ENCODE measurements around the gene FCGBP. TPM values are rescaled to one million over a fixed set of nuclear protein-coding genes. Genes with fewer than 3 reads are reported as not detected.
"Not testable (repeated sequence)": the region's sequence is repeated elsewhere in the genome, so short reads cannot be mapped to it uniquely, and the experiment has no call there.

FCGBP gene
- total and polyA plus RNA-seq, 4 donors, result 1.3 to 65.8 (median 26.5) TPM

- H3K4me3 ChIP-seq; H3K9ac ChIP-seq (ENCODE audit: insufficient read depth in 1 of 2, low read length in 2 of 2); DNase-seq; H3K36me3 ChIP-seq (ENCODE audit: control insufficient read depth in 4 of 4, insufficient read depth in 4 of 4, low read length in 4 of 4); H3K9me3 ChIP-seq (ENCODE audit: control insufficient read depth in 4 of 4, insufficient read depth in 3 of 4, low read length in 3 of 4); H3K27me3 ChIP-seq (ENCODE audit: control insufficient read depth in 3 of 3, insufficient read depth in 3 of 3, low read length in 2 of 3); H3K27ac ChIP-seq (ENCODE audit: low read depth in 1 of 2, low read length in 1 of 2); ATAC-seq (ENCODE audit: insufficient read depth, low FRiP score); H3K4me1 ChIP-seq (ENCODE audit: control insufficient read depth in 5 of 5, insufficient read depth in 5 of 5, low read length in 5 of 5): not testable (repeated sequence)
- WGBS, 2 donors, result 68 to 70% methylated on average over 5 to 6 of the region's 6 CpGs
Observed at GRCh38 chr19:39898858-39899257, 35.6 kb downstream of the FCGBP start.

GRCh38 chr19:39897511-39898245 lies 36.8 kb downstream of the FCGBP start:
- H3K36me3 ChIP-seq (ENCODE audit: control insufficient read depth in 4 of 4, insufficient read depth in 4 of 4, low read length in 4 of 4); H3K9me3 ChIP-seq (ENCODE audit: control insufficient read depth in 4 of 4, insufficient read depth in 3 of 4, low read length in 3 of 4); H3K4me1 ChIP-seq (ENCODE audit: control insufficient read depth in 5 of 5, insufficient read depth in 5 of 5, low read length in 5 of 5); H3K27me3 ChIP-seq (ENCODE audit: control insufficient read depth in 3 of 3, insufficient read depth in 3 of 3, low read length in 2 of 3); H3K27ac ChIP-seq (ENCODE audit: low read depth in 1 of 2, low read length in 1 of 2); H3K9ac ChIP-seq (ENCODE audit: insufficient read depth in 1 of 2, low read length in 2 of 2); H3K4me3 ChIP-seq: not testable (repeated sequence)
- ATAC-seq (ENCODE audit: insufficient read depth, low FRiP score) (peak; percentile 58), DNase-seq (peak; percentile 14 to 48 (median 44))
- WGBS, 2 donors, result 6 to 7% methylated on average over 13 of the region's 13 CpGs

- ATAC-seq (ENCODE audit: insufficient read depth, low FRiP score); H3K27me3 ChIP-seq (ENCODE audit: control insufficient read depth in 3 of 3, insufficient read depth in 3 of 3, low read length in 2 of 3); H3K9me3 ChIP-seq (ENCODE audit: control insufficient read depth in 4 of 4, insufficient read depth in 3 of 4, low read length in 3 of 4); DNase-seq; H3K9ac ChIP-seq (ENCODE audit: insufficient read depth in 1 of 2, low read length in 2 of 2); H3K4me1 ChIP-seq (ENCODE audit: control insufficient read depth in 5 of 5, insufficient read depth in 5 of 5, low read length in 5 of 5); H3K4me3 ChIP-seq; H3K36me3 ChIP-seq (ENCODE audit: control insufficient read depth in 4 of 4, insufficient read depth in 4 of 4, low read length in 4 of 4); H3K27ac ChIP-seq (ENCODE audit: low read depth in 1 of 2, low read length in 1 of 2): not testable (repeated sequence)
- 93 to 94% methylated on average over 11 of the region's 11 CpGs for WGBS, 2 donors
Observed at GRCh38 chr19:39895096-39895495, 39.3 kb downstream of the FCGBP start.

GRCh38 chr19:39894236-39894606 lies 40.2 kb downstream of the FCGBP start:
- not testable (repeated sequence) for DNase-seq; H3K36me3 ChIP-seq (ENCODE audit: control insufficient read depth in 4 of 4, insufficient read depth in 4 of 4, low read length in 4 of 4); ATAC-seq (ENCODE audit: insufficient read depth, low FRiP score); H3K9ac ChIP-seq (ENCODE audit: insufficient read depth in 1 of 2, low read length in 2 of 2); H3K4me1 ChIP-seq (ENCODE audit: control insufficient read depth in 5 of 5, insufficient read depth in 5 of 5, low read length in 5 of 5); H3K9me3 ChIP-seq (ENCODE audit: control insufficient read depth in 4 of 4, insufficient read depth in 3 of 4, low read length in 3 of 4); H3K4me3 ChIP-seq; H3K27ac ChIP-seq (ENCODE audit: low read depth in 1 of 2, low read length in 1 of 2); H3K27me3 ChIP-seq (ENCODE audit: control insufficient read depth in 3 of 3, insufficient read depth in 3 of 3, low read length in 2 of 3)
- WGBS, 2 donors, result 85 to 86% methylated on average over 13 of the region's 16 CpGs

- H3K9ac ChIP-seq (ENCODE audit: insufficient read depth in 1 of 2, low read length in 2 of 2); H3K27me3 ChIP-seq (ENCODE audit: control insufficient read depth in 3 of 3, insufficient read depth in 3 of 3, low read length in 2 of 3); H3K27ac ChIP-seq (ENCODE audit: low read depth in 1 of 2, low read length in 1 of 2); H3K4me3 ChIP-seq; H3K36me3 ChIP-seq (ENCODE audit: control insufficient read depth in 4 of 4, insufficient read depth in 4 of 4, low read length in 4 of 4); H3K9me3 ChIP-seq (ENCODE audit: control insufficient read depth in 4 of 4, insufficient read depth in 3 of 4, low read length in 3 of 4); ATAC-seq (ENCODE audit: insufficient read depth, low FRiP score); H3K4me1 ChIP-seq (ENCODE audit: control insufficient read depth in 5 of 5, insufficient read depth in 5 of 5, low read length in 5 of 5): not testable (repeated sequence)
- peak in 2 of 3 donors; percentile 29 to 41 for DNase-seq
- WGBS, 2 donors, result 67 to 69% methylated on average over 21 to 26 of the region's 29 CpGs
Observed at GRCh38 chr19:39893366-39894235, 40.8 kb downstream of the FCGBP start.

DNA sequence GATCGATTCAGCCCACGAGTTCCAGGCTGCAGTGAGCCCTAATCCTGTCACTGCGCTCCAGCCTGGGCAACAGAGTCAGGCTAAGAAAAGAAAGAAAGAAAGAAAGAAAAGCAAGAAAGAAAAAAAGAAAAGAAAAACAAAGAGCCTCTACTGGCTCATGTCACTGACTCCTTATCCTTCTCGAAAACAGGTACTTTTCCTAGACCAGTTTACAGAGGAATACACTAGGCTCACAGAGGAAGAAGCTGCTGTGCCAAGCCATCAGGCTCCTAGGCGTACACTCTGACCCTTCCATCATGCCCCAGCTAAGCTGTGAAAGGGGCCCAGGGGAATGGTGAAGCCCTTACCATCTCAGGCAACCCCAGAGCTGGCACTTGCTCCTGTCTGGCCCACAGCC lies 41.9 kb downstream of the FCGBP start:
- not testable (repeated sequence) for H3K4me3 ChIP-seq; H3K36me3 ChIP-seq (ENCODE audit: control insufficient read depth in 4 of 4, insufficient read depth in 4 of 4, low read length in 4 of 4); H3K27me3 ChIP-seq (ENCODE audit: control insufficient read depth in 3 of 3, insufficient read depth in 3 of 3, low read length in 2 of 3); H3K9ac ChIP-seq (ENCODE audit: insufficient read depth in 1 of 2, low read length in 2 of 2); ATAC-seq (ENCODE audit: insufficient read depth, low FRiP score); DNase-seq; H3K9me3 ChIP-seq (ENCODE audit: control insufficient read depth in 4 of 4, insufficient read depth in 3 of 4, low read length in 3 of 4); H3K27ac ChIP-seq (ENCODE audit: low read depth in 1 of 2, low read length in 1 of 2); H3K4me1 ChIP-seq (ENCODE audit: control insufficient read depth in 5 of 5, insufficient read depth in 5 of 5, low read length in 5 of 5)
- 81 to 89% methylated on average over 5 of the region's 5 CpGs for WGBS, 2 donors

DNA sequence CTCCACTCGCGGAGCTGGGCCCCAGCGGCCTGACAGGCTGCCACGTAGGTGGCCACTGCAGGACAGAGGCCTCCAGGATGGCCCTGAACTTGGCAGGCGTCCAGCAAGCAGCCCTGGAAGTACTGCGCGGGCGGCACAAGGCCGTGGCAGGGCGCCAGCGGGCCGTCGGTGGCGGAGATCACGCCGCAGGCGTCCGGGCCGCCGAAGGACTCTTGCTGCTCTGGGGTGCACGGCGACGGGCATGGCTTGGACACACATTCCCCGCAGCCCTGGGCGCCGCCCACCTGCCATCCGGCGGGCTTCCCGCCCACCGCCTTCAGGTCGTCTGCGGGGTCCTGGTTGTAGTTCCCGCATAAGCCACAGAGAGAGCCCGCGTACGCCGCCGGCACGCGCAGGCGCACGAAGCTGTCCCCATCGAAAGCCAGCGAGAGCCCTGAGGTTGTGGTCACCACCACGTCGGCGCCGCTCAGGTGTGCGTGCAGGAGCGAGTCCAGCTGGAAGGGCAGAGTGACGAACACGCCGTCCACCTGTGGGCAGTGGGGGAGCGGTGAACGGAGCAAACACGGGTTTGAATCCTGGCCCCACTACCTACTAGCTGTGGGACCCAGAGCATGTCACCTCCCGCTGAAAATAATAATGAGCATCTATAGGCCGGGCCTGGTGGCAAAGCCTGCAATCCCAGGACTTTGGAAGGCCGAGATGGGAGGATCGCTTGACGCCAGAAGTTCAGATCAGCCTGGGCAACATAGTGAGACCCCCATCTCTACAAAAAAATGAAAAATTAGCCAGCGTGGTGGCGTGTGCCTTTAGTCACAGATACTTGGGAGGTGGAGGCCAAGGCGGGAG lies 42.6 kb downstream of the FCGBP start:
- H3K4me1 ChIP-seq (ENCODE audit: control insufficient read depth in 5 of 5, insufficient read depth in 5 of 5, low read length in 5 of 5); H3K9ac ChIP-seq (ENCODE audit: insufficient read depth in 1 of 2, low read length in 2 of 2); ATAC-seq (ENCODE audit: insufficient read depth, low FRiP score); H3K9me3 ChIP-seq (ENCODE audit: control insufficient read depth in 4 of 4, insufficient read depth in 3 of 4, low read length in 3 of 4); H3K36me3 ChIP-seq (ENCODE audit: control insufficient read depth in 4 of 4, insufficient read depth in 4 of 4, low read length in 4 of 4); H3K4me3 ChIP-seq; H3K27me3 ChIP-seq (ENCODE audit: control insufficient read depth in 3 of 3, insufficient read depth in 3 of 3, low read length in 2 of 3); H3K27ac ChIP-seq (ENCODE audit: low read depth in 1 of 2, low read length in 1 of 2): not testable (repeated sequence)
- 41 to 54% methylated on average over 50 to 64 of the region's 64 CpGs for WGBS, 2 donors
- peak; percentile 13 to 59 (median 23) for DNase-seq
